PFSK-1 (cell line): Measurements from ENCODE around the gene PGP.

Experiments used
- POLR2AphosphoS5 ChIP-seq: IDR thresholded peaks from 2 replicates; pipeline ENCODE4 v1.6.1; 2012; ENCODE audit warnings: low read depth, mild to moderate bottlenecking, control low read depth, low read length, moderate library complexity
- REST ChIP-seq, 2 experiments: IDR thresholded peaks; 2 replicates each; pipeline versions ENCODE4 v1.6.1 to v1.8.0; 2011 to 2012; ENCODE audit warnings: low read depth in 2 of 2, low read length in 2 of 2, control low read depth in 1 of 2, inconsistent platforms in 1 of 2, mild to moderate bottlenecking in 1 of 2, moderate library complexity in 1 of 2; ENCODE audit not compliant: insufficient read depth in 1 of 2
- TAF1 ChIP-seq: IDR thresholded peaks from 2 replicates; pipeline ENCODE4 v1.6.1; 2012; ENCODE audit warnings: low read length, control low read depth, borderline replicate concordance; ENCODE audit not compliant: insufficient read depth

GRCh38 chr16:2234813-2235170, 20.2 kb upstream of the PGP start:
- TF ChIP-seq POLR2AphosphoS5 (no peak), TAF1 (no peak), REST (IDR thresholded peaks at IDR 0.05; ENCODE audit: insufficient read depth in 1 of 2, low read depth in 2 of 2, low read length in 2 of 2) (no peak)
